Neural progenitor cell (in vitro differentiated cells): ENCODE results near the gene NPHP4.

Experiments
- EZH2 ChIP-seq: fragments of 200-600 bp; sonication (generic); IDR thresholded peaks from 2 replicates; pipeline ENCODE4 v1.6.1; 2017; ENCODE audit warnings: antibody characterized with exemption, mild to moderate bottlenecking, moderate library complexity
- EZH2phosphoT487 ChIP-seq: fragments of 200-600 bp; sonication (generic); IDR thresholded peaks from 2 replicates; pipeline ENCODE4 v1.6.1; 2017; ENCODE audit warnings: antibody characterized with exemption
- TF ChIP-seq, protein P1 (sequence below): fragments of 200-600 bp; sonication (generic); IDR thresholded peaks from 2 replicates; pipeline ENCODE4 v1.5.1; 2017; ENCODE audit warnings: antibody characterized with exemption, mild to moderate bottlenecking

DNA sequence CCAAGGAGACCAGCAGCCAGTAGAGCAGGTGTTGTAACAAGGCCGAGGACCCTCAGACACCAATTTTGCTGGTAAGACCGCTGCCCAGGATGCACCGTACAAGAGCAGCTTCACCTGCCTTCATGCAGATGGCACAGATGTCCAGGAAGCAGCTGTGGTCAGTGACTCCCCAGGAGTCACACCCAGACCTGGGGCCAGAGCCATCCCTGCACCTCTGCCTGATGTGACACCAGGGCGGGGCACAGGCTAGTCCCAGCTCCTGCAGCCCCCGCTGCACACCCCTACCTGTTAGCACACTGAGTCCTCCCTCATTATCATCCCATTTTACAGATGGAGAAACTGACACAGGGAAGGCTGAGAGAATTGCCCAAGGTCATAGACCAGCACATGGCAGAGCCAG, 37.1 kb upstream of the NPHP4 start:
- no peak for TF ChIP-seq EZH2
- TF ChIP-seq, protein P1, sequence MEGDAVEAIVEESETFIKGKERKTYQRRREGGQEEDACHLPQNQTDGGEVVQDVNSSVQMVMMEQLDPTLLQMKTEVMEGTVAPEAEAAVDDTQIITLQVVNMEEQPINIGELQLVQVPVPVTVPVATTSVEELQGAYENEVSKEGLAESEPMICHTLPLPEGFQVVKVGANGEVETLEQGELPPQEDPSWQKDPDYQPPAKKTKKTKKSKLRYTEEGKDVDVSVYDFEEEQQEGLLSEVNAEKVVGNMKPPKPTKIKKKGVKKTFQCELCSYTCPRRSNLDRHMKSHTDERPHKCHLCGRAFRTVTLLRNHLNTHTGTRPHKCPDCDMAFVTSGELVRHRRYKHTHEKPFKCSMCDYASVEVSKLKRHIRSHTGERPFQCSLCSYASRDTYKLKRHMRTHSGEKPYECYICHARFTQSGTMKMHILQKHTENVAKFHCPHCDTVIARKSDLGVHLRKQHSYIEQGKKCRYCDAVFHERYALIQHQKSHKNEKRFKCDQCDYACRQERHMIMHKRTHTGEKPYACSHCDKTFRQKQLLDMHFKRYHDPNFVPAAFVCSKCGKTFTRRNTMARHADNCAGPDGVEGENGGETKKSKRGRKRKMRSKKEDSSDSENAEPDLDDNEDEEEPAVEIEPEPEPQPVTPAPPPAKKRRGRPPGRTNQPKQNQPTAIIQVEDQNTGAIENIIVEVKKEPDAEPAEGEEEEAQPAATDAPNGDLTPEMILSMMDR: no peak
- TF ChIP-seq EZH2phosphoT487: no peak
